HG03280 (cell line): ENCODE data around the gene MYO5B.

Experiments used
- ATAC-seq: cut with Tn5 transposase; IDR thresholded peaks from one replicate; pipeline ENCODE4 v1.9.1; 2021; ENCODE audit warnings: mild to moderate bottlenecking, moderate library complexity; ENCODE audit not compliant: unreplicated experiment

Gene MYO5B

DNA sequence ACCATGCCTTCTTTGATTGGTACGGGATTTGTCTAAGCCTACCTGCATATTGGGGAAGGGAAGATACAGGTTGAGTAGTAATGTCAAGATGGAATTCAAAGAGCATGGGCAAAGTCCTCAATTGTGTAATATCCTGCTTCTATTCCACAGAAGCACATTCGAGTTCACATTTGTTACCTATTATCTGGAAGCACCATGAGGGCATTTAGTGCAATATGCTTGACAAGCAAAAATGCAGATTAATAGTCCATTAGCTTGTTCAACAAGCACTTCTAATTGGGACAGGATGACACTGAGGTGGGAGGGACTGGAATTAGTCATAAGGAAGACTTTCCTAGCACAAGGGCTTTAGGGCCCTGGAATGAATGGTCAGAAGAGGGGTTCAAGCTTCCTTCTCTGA, 40.5 kb downstream of the MYO5B start:
- ATAC-seq: no peak

DNA sequence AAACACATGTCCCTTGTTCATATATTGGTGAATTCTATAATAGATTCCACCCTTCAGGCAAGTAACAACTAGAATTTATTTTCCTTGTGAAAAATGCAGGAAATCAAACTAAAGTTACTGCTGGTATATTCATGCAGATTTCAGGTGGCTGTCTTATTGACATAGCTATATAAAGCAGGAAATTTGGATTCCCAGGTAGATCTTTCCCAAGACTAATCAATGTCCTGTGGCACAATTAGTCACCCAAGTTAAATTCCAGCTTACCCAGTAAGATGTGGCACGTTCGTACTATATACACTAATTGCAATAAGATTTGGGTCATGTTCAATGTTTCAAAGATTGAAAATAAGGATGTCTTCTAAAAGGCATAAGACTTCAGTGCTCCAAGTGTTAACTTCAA, 42.0 kb downstream of the MYO5B start:
- no peak for ATAC-seq

DNA sequence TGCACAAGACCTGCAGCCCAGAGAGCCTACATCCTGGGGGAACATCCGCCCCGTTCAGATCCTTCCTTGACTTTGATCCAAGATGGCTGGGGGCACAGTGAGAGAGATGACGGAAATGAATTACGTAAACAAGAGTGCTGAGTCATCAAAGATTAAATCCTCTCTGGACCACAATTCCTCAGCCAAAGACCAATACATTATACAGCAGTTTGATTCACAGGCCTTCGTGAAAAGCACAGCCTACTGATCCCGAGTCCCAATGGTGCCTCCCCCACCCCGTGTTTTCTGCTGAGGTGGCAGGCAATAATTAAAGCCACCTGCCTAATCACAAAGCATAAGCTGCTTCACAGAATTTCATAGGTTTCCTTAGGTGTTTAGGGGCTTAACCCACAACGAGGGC, 43.0 kb downstream of the MYO5B start:
- ATAC-seq: no peak

DNA sequence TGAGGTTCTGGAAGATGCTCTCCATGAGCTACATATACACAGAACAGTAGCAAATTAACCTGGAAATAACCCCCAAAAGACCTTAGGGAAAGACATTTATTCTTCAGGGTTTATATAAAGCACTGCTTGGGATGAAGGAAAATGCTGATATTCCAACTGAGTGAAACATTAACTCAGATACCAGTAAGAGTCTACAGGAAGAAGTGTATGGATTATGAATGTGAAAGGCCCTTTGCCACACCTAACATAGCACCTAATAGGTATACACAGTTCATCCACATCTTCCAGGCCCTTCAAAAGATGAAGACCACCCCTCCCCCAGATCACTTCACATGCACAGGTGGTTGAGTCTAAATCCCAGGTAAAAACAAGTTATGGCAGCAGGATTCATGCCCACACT, 50.4 kb downstream of the MYO5B start:
- ATAC-seq: no peak

DNA sequence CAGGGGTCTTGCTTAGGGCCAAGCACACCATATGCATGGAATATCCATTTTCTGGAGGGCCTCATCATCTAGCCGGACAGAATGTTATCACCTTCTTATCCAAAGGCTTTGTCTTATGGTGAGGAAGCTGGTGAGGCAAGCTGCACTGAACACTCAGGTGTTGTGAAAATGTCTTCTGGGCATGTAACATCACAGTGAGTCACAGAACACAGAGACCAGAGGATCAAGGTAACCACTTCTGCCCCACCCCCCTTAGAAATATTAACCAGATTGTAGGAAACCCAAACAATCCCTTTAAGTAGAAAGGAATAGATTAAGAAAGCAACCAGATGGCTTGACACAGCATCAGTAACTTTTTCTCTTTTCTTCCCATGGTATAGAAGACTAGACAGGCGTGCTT, 51.1 kb downstream of the MYO5B start:
- ATAC-seq: no peak

DNA sequence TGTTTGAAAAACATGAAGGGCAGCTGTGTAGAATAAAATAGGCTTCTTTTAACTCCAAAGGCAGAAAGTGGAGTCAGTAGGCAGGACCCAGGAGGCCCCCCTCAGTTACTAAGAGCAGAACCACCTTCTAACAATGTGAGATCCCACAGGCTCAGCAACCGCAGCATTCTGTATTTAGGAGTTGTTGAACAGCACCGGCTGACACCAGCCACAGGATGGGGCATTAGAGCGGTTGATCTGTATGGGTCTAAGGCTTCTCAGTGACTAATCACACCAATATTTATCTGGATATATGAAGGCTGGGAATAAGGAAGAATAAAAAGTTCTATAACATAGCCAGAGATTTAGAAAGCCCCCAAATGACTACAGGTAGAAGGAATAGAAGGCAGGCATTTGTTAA, 51.7 kb downstream of the MYO5B start:
- no peak for ATAC-seq

DNA sequence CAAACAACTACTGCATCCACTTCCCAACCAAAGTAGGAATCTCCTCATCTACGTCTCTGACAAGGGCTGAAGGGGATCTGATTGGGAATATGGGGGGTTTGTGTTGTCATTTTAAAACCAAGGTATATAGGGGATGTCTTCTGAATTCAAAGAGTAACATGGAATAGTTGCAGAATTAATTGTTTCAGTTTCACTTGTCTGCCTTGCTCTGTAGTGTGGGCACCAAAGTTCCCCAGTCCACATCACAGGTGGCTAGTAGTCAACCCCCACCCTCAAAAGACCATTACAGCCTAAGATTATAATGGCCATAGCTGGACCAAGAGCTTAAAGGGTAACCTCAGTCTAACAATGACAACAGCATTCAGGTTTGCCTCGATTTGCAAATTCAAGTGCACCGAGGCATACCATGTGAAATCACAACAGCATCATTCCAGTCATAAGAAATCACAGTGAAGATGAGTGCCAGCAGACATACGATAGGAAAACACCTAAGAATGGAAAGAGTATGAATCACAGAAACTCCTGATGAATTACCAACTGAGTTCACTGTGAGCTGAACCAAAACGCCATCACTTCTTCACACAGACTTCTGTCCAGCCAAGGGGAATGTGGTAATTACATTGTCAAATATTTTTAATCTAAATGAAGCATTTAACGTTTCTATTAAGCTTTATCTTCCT, 52.4 kb downstream of the MYO5B start:
- ATAC-seq: no peak

DNA sequence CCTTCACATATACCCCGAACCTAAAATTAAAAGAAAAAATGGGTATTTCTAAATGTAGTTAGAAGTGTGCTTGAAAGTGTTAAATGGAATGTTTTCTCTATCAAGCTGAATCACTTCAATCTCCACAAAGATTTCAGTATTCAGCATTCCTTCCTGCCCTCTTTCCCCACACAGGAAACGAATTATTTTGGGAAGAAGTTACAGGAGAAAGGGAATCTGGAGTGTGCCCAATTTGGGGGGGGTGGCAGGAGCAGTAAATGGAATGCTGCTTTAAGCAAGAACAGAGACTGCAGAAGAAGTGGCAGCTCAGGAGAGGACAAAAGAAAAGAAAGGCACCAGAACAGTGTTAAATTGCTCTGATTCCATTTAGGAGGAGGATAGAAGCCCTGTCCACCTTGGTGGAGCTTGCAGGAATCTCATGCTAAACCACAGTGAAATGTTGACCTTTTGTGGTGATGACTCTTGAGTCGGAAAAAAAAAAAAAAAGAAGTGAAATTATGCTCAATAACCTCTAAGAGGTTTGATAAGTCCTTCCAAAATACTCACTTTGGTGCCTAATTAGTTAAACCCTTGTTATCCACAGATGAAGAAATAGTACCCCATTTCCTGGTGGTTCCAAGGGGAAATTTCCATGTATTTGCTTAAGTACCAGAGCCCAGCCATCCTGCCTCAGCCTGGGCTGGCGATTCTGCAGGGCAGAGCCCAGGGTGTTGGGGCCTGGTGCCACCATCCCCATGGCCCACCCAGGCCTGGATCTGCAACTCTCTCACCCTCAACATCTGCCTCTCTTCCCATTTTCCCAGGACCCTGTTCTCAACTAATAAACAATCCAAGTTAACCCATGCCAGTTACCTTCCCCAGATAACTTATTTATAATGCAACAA, 56.5 kb downstream of the MYO5B start:
- no peak for ATAC-seq

DNA sequence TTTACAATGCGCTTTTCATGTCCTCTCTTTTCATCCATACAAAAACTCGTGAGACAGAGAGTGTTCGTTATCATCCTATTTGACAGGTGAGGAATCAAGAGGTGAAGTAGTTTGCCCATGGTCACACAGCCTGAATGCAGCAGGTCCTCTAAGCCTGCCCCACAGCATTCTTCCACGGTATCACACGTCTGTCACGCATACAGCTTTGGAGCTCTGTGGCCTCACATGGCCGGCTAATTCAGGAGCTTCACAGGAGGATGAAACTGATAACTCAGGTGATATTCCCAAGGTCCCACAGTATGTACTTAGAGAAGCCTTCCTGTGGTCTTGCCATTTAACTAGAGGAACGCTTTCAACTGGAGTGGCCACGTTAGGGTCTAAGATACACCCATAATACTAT, 59.0 kb downstream of the MYO5B start:
- ATAC-seq: no peak

DNA sequence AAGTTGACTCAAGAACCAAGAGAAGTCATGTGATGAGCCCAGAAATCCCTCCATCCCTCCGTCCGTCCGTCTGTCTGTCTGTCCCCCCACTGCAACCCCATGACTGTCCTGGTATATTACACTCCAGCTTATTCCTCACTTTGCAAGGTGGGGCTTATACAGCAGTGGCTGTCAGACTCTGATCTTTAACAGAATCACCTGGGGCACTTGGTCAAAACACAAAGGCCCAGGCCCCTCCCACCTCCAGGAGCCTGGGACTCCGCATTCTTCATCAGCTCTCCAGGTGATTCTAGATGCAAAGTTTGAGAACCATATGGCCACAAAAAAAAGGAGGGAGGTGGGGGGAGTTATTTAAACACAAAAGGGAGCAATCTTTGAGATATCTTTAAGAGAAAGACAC, 61.4 kb downstream of the MYO5B start:
- no peak for ATAC-seq

DNA sequence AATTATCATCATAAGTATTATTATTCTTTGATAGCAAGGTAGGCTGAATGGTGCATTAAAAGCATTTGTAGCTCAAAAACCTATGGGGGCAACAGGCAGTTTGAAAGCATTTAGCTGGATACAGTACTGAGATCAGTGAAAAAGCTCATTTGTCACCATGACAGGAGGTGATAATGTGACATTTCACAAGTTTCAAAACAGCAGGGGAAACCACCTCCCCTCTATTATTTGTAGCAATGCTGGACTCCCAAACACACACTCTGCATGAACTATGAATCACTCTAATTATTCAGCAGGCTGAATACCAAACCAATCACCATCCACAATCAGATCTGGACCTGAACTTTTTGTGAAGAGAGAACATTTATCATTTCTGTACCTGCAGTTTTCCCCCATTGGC, 63.4 kb downstream of the MYO5B start:
- peak; percentile 63 for ATAC-seq

DNA sequence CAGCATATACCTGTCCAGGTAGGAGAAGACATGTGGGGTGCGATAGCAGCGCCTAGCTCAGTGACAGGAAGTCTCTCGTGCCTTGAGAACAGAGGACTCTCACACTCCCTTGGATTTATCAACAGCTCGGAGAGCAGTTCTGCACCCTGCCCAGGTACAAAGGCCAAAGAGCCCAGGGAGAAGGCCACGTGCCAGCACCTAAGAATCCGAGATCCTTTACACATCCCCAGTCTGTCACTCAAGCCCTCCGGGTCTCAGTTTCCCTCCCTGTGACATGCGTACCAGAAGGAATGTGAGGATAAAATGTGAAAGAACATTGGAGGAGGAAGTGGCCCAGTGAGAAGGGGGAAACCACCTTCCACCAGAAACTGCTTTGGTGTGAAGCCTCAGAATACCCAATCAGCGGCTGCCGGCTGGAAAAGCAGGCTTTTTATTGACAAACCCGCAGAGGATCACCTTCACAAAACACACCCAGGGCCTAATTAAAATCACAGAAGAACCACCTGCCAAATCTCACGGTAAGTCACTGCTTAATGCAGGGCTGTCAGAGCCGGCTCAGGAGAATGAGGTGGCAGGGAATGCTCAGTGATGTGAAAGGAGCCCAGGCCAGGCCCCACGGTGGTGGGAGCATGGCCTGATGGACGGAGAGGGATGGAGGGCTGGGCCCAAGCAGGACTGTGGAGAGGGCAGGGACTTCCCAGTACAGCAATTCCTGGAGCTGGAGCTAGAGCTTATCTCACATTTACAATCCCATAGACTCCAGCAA, 66.3 kb downstream of the MYO5B start:
- ATAC-seq: no peak

DNA sequence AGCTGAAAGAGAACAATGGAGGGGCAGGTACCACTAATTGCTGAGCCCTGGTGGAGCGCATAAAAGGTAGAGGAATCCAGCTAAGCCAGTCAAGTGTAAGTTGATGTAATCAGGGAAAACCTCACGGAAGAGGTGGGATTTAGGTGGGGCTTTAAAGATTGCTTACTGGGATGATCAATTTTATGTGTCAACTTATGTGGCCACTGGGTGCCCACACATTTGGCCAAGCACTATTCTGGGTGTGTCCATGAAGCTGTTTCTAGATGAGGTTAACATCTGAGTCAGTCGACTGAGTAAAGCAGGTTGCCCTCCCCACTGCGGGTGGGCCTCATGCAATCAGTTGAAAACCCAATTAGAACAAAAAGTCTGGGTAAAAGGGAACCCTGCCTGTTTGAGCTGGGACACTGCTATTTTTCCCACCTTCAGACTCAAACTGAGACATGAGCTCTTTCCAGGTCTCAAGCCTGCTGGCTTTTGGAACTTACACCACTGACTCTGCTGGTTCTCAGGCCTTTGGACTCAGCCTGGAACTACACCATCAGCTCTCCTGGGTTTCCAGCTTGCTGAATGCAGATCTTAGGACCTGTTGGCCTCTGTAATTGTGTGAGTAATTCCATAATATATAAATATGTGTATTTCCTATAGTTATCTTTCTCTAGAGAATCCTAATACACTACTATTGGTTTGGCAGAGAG, 67.3 kb downstream of the MYO5B start:
- ATAC-seq: no peak

DNA sequence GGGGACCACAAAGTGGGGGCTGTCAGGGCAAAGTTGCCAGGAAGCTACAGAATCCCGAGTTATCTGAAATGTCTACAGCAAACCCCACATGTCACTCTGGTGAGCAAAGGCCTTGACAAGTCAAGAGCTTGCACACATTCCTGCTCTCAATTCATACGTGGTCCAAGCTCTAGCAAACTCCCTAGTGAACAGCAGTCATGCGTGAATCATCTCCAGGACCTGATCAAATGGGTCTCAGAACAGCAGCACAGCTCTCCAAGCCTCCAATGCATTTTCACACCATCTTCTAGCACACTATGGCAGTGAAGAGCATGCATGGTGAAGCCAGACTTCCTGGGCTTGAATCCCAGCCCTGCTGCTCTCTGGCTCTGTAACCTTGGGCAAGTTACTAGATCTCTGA, 68.5 kb downstream of the MYO5B start:
- no peak for ATAC-seq

DNA sequence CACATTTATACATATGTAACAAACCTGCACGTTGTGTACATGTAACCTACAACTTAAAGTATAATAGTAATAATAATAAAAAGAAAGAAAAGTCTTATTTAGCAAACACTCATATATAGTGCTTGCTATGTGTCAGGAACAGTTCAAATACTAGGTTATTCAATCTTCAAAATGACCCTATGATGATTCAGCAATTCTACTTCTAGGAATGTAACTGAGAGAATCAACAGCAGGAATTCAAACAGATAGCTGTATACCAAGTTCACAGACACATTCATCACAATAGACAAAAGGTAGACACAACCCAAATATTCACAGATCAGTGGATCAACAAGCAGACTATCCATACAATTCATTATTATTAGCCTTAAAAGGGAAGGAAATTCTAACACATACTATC, 69.5 kb downstream of the MYO5B start:
- no peak for ATAC-seq

DNA sequence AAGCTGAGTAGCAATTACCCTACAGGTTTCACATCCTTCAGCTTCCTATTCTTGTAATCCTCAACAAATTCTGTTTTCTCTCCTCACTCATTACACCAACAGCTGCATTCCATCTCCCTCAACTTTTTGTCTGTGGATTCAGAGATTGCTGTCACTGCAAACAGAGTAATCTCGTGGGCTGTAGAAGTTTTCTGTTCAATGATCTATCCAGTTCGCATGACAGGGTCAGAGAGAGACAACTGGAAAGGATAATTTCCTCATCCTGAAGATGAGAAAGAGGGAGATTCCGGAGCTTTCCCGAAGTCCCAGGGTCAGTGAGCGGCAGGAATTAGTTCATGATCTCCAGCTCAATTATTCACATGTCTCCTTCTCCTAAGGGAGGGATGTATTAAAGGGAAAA, 75.7 kb downstream of the MYO5B start:
- ATAC-seq: no peak

DNA sequence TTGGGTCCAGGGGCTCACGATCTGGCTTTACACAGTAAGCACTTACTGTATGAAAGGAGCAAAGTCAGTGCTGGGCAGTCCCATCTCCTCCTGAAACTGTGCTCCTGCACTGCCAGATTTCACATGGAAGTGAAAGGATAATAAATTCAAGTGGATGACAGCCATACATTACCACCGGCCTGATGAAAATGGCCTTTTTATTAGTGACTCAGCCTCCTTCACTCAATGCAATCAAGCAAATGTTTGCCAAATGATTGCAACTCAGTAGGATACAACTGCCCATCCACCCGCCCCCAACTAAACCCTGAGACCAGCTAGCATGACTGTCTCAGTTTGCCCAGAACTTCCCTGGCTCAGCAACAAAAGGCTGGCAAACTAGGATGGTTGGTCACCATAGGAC, 77.1 kb downstream of the MYO5B start:
- ATAC-seq: no peak

DNA sequence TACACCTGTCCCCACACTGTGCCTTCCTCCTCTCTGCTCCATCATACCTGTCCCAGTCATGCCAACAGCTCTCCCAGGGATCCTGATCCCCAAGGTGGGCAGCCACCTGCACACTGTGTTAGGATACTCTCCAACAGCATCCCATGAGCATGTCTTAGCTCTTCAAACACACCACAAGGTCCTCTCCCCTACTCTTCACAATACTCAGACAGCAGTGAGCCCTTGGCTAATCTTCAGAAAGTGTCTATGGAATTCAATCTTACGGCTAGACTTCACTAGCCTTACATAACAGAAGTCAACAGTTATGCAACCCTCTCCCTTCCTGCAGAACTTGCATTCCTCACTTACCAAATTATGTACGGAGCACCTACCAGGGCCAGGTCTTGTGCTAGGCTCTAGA, 79.9 kb downstream of the MYO5B start:
- ATAC-seq: no peak

DNA sequence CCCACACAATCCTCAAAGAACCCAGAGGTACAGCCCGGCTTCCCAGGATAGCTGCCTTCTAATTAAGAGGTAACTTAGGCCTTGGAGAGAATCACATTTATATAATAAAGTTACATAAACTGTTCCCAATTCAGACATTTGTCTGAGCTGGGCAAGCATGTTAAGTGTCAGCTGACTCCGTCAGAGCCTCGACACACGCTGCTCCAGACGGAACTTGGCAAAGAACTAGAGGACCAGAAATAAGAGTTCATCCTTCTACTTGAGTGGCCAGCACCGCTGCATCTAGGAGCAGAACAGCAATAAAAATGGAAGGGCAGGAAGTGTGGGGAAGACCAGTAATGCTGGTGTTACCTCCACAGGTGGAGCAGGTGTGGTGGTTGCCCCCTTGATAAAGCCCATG, 80.5 kb downstream of the MYO5B start:
- no peak for ATAC-seq

DNA sequence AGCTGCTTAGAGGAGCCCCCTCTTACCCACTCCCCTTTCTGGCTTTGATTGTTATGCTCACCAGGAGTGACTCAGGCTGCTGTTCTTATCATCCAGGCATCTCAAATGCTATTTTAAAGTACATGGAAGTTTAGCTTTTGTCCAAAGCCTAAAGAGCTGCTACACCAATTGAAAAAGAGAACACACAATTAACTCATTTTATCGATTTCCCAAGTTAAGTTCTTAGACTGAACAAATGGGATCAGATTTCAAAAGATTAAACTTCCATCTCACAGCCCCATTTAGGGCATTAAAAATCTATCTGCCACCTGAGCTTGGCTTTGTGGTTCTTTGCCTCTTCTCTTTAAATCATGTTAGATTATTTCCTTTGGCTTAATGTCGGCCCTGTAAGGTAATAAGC, 81.2 kb downstream of the MYO5B start:
- ATAC-seq: no peak

DNA sequence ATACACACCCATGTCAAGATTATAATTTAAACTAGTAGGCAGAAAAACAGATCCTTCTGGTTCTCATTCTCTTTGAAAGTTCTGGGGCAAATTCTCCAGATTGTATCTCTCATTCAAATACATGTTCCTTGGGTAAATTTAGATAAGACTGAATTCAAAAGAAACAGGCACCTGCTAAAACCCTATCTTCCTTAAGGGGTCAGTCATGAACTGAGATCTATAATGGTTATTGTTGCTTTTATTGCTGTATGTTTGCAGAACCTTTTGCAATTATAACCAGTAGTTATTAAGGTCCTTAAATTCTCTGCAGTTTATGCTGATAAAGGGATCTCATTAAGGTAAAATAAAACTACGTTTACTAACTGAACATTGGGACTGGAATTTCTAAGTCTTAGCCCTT, 83.5 kb downstream of the MYO5B start:
- ATAC-seq: no peak
